CD14-positive monocyte (primary cell): ENCODE data around the gene PGLYRP2. TPM values are rescaled to one million over a fixed set of nuclear protein-coding genes. Genes with fewer than 3 reads are reported as not detected.

Source experiments
- DNase-seq, 3 donors: peaks; one replicate each; pipeline ENCODE4 v3.0.0-alpha.2; 2011 to 2022
- H2AFZ ChIP-seq: 2 replicates; pipeline ENCODE4 v1.6.0; 2012; ENCODE audit warnings: mild to moderate bottlenecking, low read depth, low read length, inconsistent platforms; ENCODE audit not compliant: insufficient read depth, poor library complexity, severe bottlenecking
- H3K27ac ChIP-seq, 2 donors: 1 replicate in 1 of 2; 2 replicates in 1 of 2; pipeline ENCODE4 v1.5.1; 2012 to 2013; ENCODE audit warnings: low read length in 2 of 2, control low read depth in 1 of 2, inconsistent platforms in 1 of 2, low read depth in 1 of 2, mild to moderate bottlenecking in 1 of 2
- H3K27me3 ChIP-seq, 2 donors: one replicate each; pipeline versions ENCODE4 v1.6.0 to v1.6.1; 2011 to 2013; ENCODE audit warnings: low read length in 2 of 2; ENCODE audit not compliant: control insufficient read depth in 2 of 2, insufficient read depth in 2 of 2
- H3K36me3 ChIP-seq, 2 donors: replicated peaks in 1 of 2; 1 replicate in 1 of 2; 2 replicates in 1 of 2; pipeline versions ENCODE4 v1.5.1 to v1.6.1; 2012 to 2013; ENCODE audit warnings: low read length in 2 of 2, control low read depth in 1 of 2, inconsistent platforms in 1 of 2, mild to moderate bottlenecking in 1 of 2; ENCODE audit not compliant: insufficient read depth in 2 of 2, control insufficient read depth in 1 of 2
- H3K4me1 ChIP-seq, 2 donors: 1 replicate in 1 of 2; 2 replicates in 1 of 2; pipeline versions ENCODE4 v1.5.1 to v1.6.1; 2012 to 2013; ENCODE audit warnings: low read length in 2 of 2, control low read depth in 1 of 2, inconsistent platforms in 1 of 2, mild to moderate bottlenecking in 1 of 2, moderate library complexity in 1 of 2; ENCODE audit not compliant: insufficient read depth in 2 of 2, control insufficient read depth in 1 of 2
- H3K4me2 ChIP-seq: replicated peaks from 2 replicates; pipeline ENCODE3; 2012; ENCODE audit warnings: low read length, moderate library complexity, mild to moderate bottlenecking; ENCODE audit not compliant: poor library complexity, severe bottlenecking; ENCODE audit errors: extremely low read depth
- H3K4me3 ChIP-seq, 3 experiments: fragments of 200-600 bp in 1 of 3; sonication (generic) in 1 of 3; replicated peaks in 1 of 3; 1 replicate in 2 of 3; 2 replicates in 1 of 3; pipeline ENCODE4 v1.5.1; 2011 to 2013; ENCODE audit warnings: low read length in 3 of 3, mild to moderate bottlenecking in 3 of 3, control low read depth in 2 of 3, low read depth in 2 of 3, inconsistent platforms in 1 of 3, moderate library complexity in 1 of 3
- H3K79me2 ChIP-seq: 2 replicates; pipeline ENCODE4 v1.6.0; 2012; ENCODE audit warnings: mild to moderate bottlenecking, control low read depth, inconsistent platforms, low read length, moderate library complexity; ENCODE audit not compliant: insufficient read depth
- H3K9ac ChIP-seq: 2 replicates; pipeline ENCODE4 v1.6.0; 2017; ENCODE audit warnings: low read length, mild to moderate bottlenecking; ENCODE audit not compliant: insufficient read depth, poor library complexity, severe bottlenecking
- H3K9me3 ChIP-seq, 2 donors: replicated peaks in 1 of 2; 1 replicate in 1 of 2; 2 replicates in 1 of 2; pipeline versions ENCODE4 v1.5.1 to v1.6.1; 2012 to 2013; ENCODE audit warnings: low read length in 2 of 2, control low read depth in 1 of 2; ENCODE audit not compliant: control insufficient read depth in 1 of 2, insufficient read depth in 1 of 2
- H4K20me1 ChIP-seq: 2 replicates; pipeline ENCODE4 v1.6.0; 2012; ENCODE audit warnings: mild to moderate bottlenecking, low read length, control low read depth, moderate library complexity; ENCODE audit not compliant: insufficient read depth
- H3K27ac Mint-ChIP-seq, 7 donors: one replicate each; pipeline ENCODE4 v1.8.0; 2020; ENCODE audit warnings: mild to moderate bottlenecking in 7 of 7, mixed read lengths in 7 of 7, moderate library complexity in 6 of 7, inconsistent platforms in 2 of 7
- H3K27me3 Mint-ChIP-seq, 3 donors: one replicate each; pipeline ENCODE4 v1.8.0; 2021 to 2022; ENCODE audit warnings: low read depth in 3 of 3, mild to moderate bottlenecking in 3 of 3, mixed read lengths in 3 of 3, moderate library complexity in 3 of 3, inconsistent platforms in 1 of 3
- H3K36me3 Mint-ChIP-seq, 2 donors: one replicate each; pipeline ENCODE4 v1.8.0; 2020; ENCODE audit warnings: mixed read lengths in 2 of 2, inconsistent platforms in 1 of 2, mild to moderate bottlenecking in 1 of 2
- H3K4me1 Mint-ChIP-seq: one replicate; pipeline ENCODE4 v1.8.0; 2020; ENCODE audit warnings: mild to moderate bottlenecking, mixed read lengths
- H3K4me3 Mint-ChIP-seq, 2 donors: one replicate each; pipeline ENCODE4 v1.8.0; 2020; ENCODE audit warnings: mild to moderate bottlenecking in 2 of 2, mixed read lengths in 2 of 2, moderate library complexity in 1 of 2
- H3K9me3 Mint-ChIP-seq, 7 donors: one replicate each; pipeline ENCODE4 v1.8.0; 2020 to 2022; ENCODE audit warnings: mixed read lengths in 7 of 7, mild to moderate bottlenecking in 6 of 7, moderate library complexity in 6 of 7, inconsistent platforms in 2 of 7
- CTCF ChIP-seq: fragments of 200-600 bp; IDR thresholded peaks from one replicate; pipeline ENCODE4 v1.8.0; 2022; ENCODE audit warnings: antibody characterized with exemption, mild to moderate bottlenecking
- WGBS: methylation state at CpG from one replicate; pipeline ENCODE4 v1.1.5; 2013; ENCODE audit warnings: missing lambda C conversion rate; ENCODE audit not compliant: insufficient coverage; 5-methylcytosine and 5-hydroxymethylcytosine counted together
- intact Hi-C, 2 donors: fragments of 100-400 bp; cut with micrococcal nuclease; formaldehyde crosslinking; loops; one replicate each; pipeline versions ENCODE4 v1.15.0 to v1.15.1; 2023
- polyA plus RNA-seq, 3 donors: library from polyadenylated mRNA; depleted of rRNA in 1 of 3; unstranded in 2 of 3; stranded (reverse) in 1 of 3; fragments of 300-500 nt in 2 of 3; fragments of >200 nt in 1 of 3; fragmentation: Illumina TruSeq in 2 of 3; gene quantifications; 1 replicate in 2 of 3; 2 replicates in 1 of 3; pipeline ENCODE4 v1.2.3, GENCODE V29; 2012 to 2021

The PGLYRP2 gene
- polyA plus RNA-seq, 3 donors: 0.03 to 0.32 (median 0.15) TPM

GRCh38 chr19:15427350-15427700 lies 52.0 kb downstream of the PGLYRP2 start:
- Histone ChIP-seq H3K27me3 (no peaks in the 10 kb centered on the region), H3K9ac (no peak overlapping the region), H3K4me1 (peaks cover 16 to 21% of the 10 kb centered on the region in 2 donors), H3K27ac (no peak overlapping the region), H2AFZ (no peak overlapping the region), H3K4me2 (no peak overlapping the region), H3K9me3 (peaks cover 6 to 10% of the 10 kb centered on the region in 2 donors), H4K20me1 (peaks cover 28% of the 10 kb centered on the region), H3K4me3 (no peak overlapping the region), H3K79me2 (peaks cover 44% of the 10 kb centered on the region), H3K36me3 (peaks cover 62 to 73% of the 10 kb centered on the region in 2 donors)
- H3K36me3 Mint-ChIP-seq: peaks cover 44 to 65% of the 10 kb centered on the region in 2 donors
- no peak for DNase-seq
- H3K9me3 Mint-ChIP-seq: peaks cover 0 to 8% (median 6%) of the 10 kb centered on the region in 7 donors
- TF ChIP-seq CTCF: no peak
- H3K27me3 Mint-ChIP-seq: peaks cover 0 to 3% (median 0%) of the 10 kb centered on the region in 3 donors
- H3K4me3 Mint-ChIP-seq: no peak overlapping the region
- H3K4me1 Mint-ChIP-seq: peaks cover 21% of the 10 kb centered on the region
- 96% methylated on average over 25 of the region's 25 CpGs for WGBS
- peak overlapping the region in 1 of 7 donors; percentile 24 for H3K27ac Mint-ChIP-seq
- intact Hi-C loops: no loop called here

- Histone ChIP-seq H3K4me1 (peaks cover 13 to 17% of the 10 kb centered on the region in 2 donors), H3K27ac (no peak overlapping the region), H3K4me3 (no peak overlapping the region), H3K79me2 (peaks cover 39% of the 10 kb centered on the region), H4K20me1 (peaks cover 28% of the 10 kb centered on the region), H3K4me2 (no peak overlapping the region), H3K36me3 (peaks cover 63 to 79% of the 10 kb centered on the region in 2 donors), H3K9ac (no peak overlapping the region), H3K27me3 (no peaks in the 10 kb centered on the region), H3K9me3 (peaks cover 6 to 10% of the 10 kb centered on the region in 2 donors), H2AFZ (no peak overlapping the region)
- Mint-ChIP-seq H3K27me3 (peaks cover 0 to 2% (median 0%) of the 10 kb centered on the region in 3 donors), H3K4me1 (peaks cover 17% of the 10 kb centered on the region), H3K27ac (no peak overlapping the region), H3K4me3 (no peak overlapping the region), H3K9me3 (peaks cover 0 to 8% (median 6%) of the 10 kb centered on the region in 7 donors), H3K36me3 (peaks cover 45 to 69% of the 10 kb centered on the region in 2 donors)
- intact Hi-C loops: no loop called here
- no peak for DNase-seq
- WGBS: 96% methylated on average over 15 of the region's 16 CpGs
- TF ChIP-seq CTCF: no peak
These were observed 52.6 kb downstream of the PGLYRP2 start for GRCh38 chr19:15426485-15427349.
